ENCODE data around the gene RGL1. TPM values are rescaled to one million over a fixed set of nuclear protein-coding genes. Genes with fewer than 3 reads are reported as not detected.
A peak's percentile ranks its signal among the peaks of the same experiment; 100 is the strongest.

The RGL1 gene
- total RNA-seq, 2 donors from 2014 or later: 1.7 to 2.2 TPM

DNA sequence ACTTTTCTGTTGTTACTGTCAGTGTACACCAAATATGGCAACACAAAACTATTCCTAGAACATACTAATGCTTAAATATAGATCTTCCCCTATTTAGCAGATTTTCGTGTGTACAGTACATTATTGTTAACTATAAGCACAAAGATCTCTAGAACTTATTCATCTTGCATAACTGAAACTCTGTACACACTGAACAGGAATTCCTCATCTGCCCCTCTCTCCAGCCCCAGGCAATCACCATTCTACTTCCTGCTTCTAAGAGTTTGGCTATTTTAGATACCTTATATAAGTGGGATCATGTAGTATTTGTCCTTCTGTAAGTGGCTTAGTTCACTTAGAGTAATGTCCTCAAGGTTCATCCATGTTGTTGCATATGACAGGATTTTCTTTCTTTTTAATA, 4.5 kb upstream of the RGL1 start:
- H3K27ac Mint-ChIP-seq: no peak overlapping the region
- DNase-seq (no peak), ATAC-seq (replicated peaks in 1 of 2) (no peak)
- peaks cover 4% of the 10 kb centered on the region for H3K4me1 Mint-ChIP-seq (ENCODE audit: low read depth)
- H3K27me3 Mint-ChIP-seq (ENCODE audit: low read depth): peaks cover 12% of the 10 kb centered on the region
- no peak overlapping the region for H3K4me3 Mint-ChIP-seq
- peaks cover 4 to 17% of the 10 kb centered on the region in 2 donors for H3K36me3 Mint-ChIP-seq (ENCODE audit: insufficient read depth in 2 of 2)
- peaks cover 4 to 16% of the 10 kb centered on the region in 2 donors for H3K9me3 Mint-ChIP-seq

DNA sequence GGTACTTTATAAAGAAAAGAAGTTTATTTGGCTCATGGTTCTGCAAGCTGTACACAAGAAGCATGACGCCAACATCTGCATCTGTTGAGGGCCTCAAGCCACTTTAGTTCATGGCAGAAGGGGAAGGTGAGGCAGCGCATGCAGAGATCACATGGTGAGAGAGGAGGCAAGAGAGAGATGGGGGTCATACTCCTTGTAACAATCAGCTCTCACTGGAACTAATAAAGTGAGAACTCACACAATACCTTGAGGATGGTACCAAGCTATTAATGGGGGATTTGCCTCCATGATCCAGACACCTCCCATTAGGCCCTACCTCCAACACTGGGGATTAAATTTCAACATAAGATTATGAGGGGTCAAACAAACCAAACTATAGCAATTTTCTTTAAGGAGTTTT, 3.3 kb upstream of the RGL1 start:
- peaks cover 11% of the 10 kb centered on the region for H3K4me1 Mint-ChIP-seq (ENCODE audit: low read depth)
- peaks cover 4 to 17% of the 10 kb centered on the region in 2 donors for H3K36me3 Mint-ChIP-seq (ENCODE audit: insufficient read depth in 2 of 2)

GRCh38 chr1:183804387-183804786, 533 bp upstream of the RGL1 start:
- Mint-ChIP-seq H3K4me3 (peak overlapping the region in 1 of 2 donors; percentile 89), H3K4me1 (ENCODE audit: low read depth) (peaks cover 11% of the 10 kb centered on the region), H3K9me3 (peaks cover 4 to 14% of the 10 kb centered on the region in 2 donors), H3K36me3 (ENCODE audit: insufficient read depth in 2 of 2) (peaks cover 4 to 17% of the 10 kb centered on the region in 2 donors), H3K27me3 (ENCODE audit: low read depth) (peaks cover 21% of the 10 kb centered on the region), H3K27ac (no peak overlapping the region)
- no peak for ATAC-seq (replicated peaks in 1 of 2)
- no peak for DNase-seq

More for the DNA sequence above, 3.3 kb upstream of the RGL1 start:
- Mint-ChIP-seq H3K4me3 (no peak overlapping the region), H3K27me3 (ENCODE audit: low read depth) (peaks cover 16% of the 10 kb centered on the region), H3K9me3 (peaks cover 4 to 16% of the 10 kb centered on the region in 2 donors), H3K27ac (no peak overlapping the region)
- DNase-seq (no peak), ATAC-seq (replicated peaks in 1 of 2) (no peak)

DNA sequence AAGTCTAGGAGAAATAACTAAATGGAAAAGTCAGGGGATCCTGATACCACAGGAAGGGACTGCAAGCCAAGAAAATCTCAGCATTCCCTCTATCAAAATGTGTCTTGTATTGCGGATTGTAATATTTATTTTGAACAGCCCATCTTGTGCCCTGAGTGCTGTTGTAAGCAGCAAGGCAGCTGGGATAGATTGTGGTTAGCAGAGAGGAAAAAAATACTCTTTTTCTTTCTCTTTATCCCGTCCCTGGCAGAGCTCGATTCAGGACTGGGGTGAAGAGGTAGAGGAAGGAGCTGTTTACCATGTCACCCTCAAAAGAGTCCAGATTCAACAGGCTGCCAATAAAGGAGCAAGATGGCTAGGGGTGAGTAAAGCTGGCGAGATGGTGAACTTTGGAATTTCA, 1.2 kb downstream of the RGL1 start:
- H3K27ac Mint-ChIP-seq: no peak overlapping the region
- no peak for DNase-seq
- no peak for ATAC-seq (replicated peaks in 1 of 2)
- H3K4me1 Mint-ChIP-seq (ENCODE audit: low read depth): peaks cover 11% of the 10 kb centered on the region
- no peak overlapping the region for H3K4me3 Mint-ChIP-seq
- peaks cover 4 to 12% of the 10 kb centered on the region in 2 donors for H3K36me3 Mint-ChIP-seq (ENCODE audit: insufficient read depth in 2 of 2)
- H3K27me3 Mint-ChIP-seq (ENCODE audit: low read depth): peaks cover 21% of the 10 kb centered on the region
- H3K9me3 Mint-ChIP-seq: peaks cover 2 to 6% of the 10 kb centered on the region in 2 donors

DNA sequence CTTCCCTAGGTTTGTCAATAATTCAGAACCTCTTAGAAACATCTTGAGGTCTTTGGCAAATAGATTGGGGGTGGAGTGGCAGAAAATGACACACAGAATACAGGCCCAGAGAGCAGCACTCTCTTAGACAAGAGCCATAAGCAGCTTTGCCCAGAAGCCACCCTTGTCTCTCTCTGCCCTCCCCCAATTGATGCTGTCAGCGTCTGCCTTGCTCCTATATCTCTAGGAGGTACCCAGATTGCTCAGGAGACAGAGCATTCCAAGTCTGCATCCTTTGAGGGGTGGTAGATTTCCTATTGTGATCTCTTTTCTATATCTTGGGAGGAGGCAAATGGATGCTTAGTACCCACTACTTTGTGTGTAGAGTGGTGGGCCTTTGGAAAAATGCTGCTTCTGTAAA, 1.8 kb downstream of the RGL1 start:
- Mint-ChIP-seq H3K4me3 (peak overlapping the region in 1 of 2 donors; percentile 15), H3K27me3 (ENCODE audit: low read depth) (peaks cover 21% of the 10 kb centered on the region), H3K4me1 (ENCODE audit: low read depth) (peaks cover 11% of the 10 kb centered on the region), H3K36me3 (ENCODE audit: insufficient read depth in 2 of 2) (peaks cover 2 to 10% of the 10 kb centered on the region in 2 donors), H3K27ac (no peak overlapping the region), H3K9me3 (peaks cover 0 to 4% of the 10 kb centered on the region in 2 donors)
- no peak for ATAC-seq (replicated peaks in 1 of 2)
- no peak for DNase-seq

DNA sequence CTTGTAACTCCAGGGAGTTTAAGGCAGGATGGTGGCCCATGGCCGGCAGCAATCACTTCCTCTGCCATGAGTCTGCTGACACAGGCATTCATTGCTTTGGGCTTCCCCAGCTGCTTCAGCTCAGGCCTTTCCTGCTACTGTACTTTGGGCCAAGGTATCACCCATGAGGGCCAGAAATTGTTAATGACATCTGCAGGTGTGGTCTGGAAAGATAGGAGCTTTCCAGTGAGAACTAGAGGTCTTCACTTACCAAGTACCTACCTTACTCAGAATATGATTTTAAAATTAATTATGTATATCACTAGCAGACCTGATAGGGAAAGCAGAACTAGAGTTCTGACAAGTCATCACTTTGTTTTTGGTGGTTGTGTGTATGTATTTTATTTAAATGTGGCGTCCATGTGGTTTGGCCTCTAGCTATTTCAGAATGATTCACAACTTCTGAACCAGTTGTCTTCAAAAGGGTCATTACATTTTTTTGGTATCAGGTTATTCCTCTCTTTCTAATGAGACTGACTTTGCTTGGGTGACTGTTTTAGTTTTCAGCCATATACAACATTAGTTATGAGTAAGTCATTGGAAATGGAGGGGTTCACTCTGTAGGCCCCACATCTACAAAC, 2.7 kb downstream of the RGL1 start:
- peak; percentile 43 to 50 for ATAC-seq (replicated peaks in 1 of 2)
- Mint-ChIP-seq H3K9me3 (no peaks in the 10 kb centered on the region), H3K27me3 (ENCODE audit: low read depth) (peaks cover 21% of the 10 kb centered on the region), H3K36me3 (ENCODE audit: insufficient read depth in 2 of 2) (peaks cover 2 to 8% of the 10 kb centered on the region in 2 donors), H3K4me3 (no peak overlapping the region), H3K27ac (no peak overlapping the region), H3K4me1 (ENCODE audit: low read depth) (peaks cover 11% of the 10 kb centered on the region)
- DNase-seq: no peak

- Mint-ChIP-seq H3K4me1 (ENCODE audit: low read depth) (peaks cover 11% of the 10 kb centered on the region), H3K36me3 (ENCODE audit: insufficient read depth in 2 of 2) (peaks cover 0 to 4% of the 10 kb centered on the region in 2 donors), H3K9me3 (no peaks in the 10 kb centered on the region), H3K27ac (no peak overlapping the region), H3K4me3 (no peak overlapping the region), H3K27me3 (ENCODE audit: low read depth) (peaks cover 21% of the 10 kb centered on the region)
- ATAC-seq (replicated peaks in 1 of 2) (no peak), DNase-seq (no peak)
These were observed 3.5 kb downstream of the RGL1 start for GRCh38 chr1:183808296-183809027.

DNA sequence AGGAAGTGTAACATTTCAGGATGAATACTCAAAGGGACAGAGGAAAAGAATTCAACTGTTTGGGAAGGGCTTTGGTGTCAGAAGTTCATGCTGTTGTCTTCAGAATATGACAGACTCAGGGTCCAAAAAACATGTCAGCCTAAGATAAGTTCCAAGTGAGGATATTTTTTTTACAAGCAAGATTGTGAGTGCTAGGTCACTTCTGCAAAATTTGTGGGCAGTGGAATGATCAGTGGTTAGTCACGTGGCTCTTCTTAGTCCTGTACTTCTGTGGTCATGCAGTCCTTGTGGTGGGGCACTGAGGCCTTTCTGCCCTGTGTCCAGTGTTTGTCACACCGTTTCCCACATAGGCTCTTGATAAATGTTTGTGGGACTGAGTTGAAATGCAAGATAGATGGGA, 5.2 kb downstream of the RGL1 start:
- no peak overlapping the region for H3K4me3 Mint-ChIP-seq
- H3K27me3 Mint-ChIP-seq (ENCODE audit: low read depth): peaks cover 12% of the 10 kb centered on the region
- DNase-seq (no peak), ATAC-seq (replicated peaks in 1 of 2) (no peak)
- peaks cover 10% of the 10 kb centered on the region for H3K4me1 Mint-ChIP-seq (ENCODE audit: low read depth)
- H3K27ac Mint-ChIP-seq: no peak overlapping the region
- no peaks in the 10 kb centered on the region for H3K9me3 Mint-ChIP-seq
- H3K36me3 Mint-ChIP-seq (ENCODE audit: insufficient read depth in 2 of 2): peaks cover 0 to 2% of the 10 kb centered on the region in 2 donors

- no peak overlapping the region for H3K27ac Mint-ChIP-seq
- H3K9me3 Mint-ChIP-seq: no peaks in the 10 kb centered on the region
- H3K4me1 Mint-ChIP-seq (ENCODE audit: low read depth): peaks cover 5% of the 10 kb centered on the region
- H3K27me3 Mint-ChIP-seq (ENCODE audit: low read depth): peaks cover 7% of the 10 kb centered on the region
- ATAC-seq (replicated peaks in 1 of 2) (no peak), DNase-seq (no peak)
- no peaks in the 10 kb centered on the region for H3K36me3 Mint-ChIP-seq (ENCODE audit: insufficient read depth in 2 of 2)
- H3K4me3 Mint-ChIP-seq: no peak overlapping the region
These were observed 6.0 kb downstream of the RGL1 start for GRCh38 chr1:183810756-183811544.

DNA sequence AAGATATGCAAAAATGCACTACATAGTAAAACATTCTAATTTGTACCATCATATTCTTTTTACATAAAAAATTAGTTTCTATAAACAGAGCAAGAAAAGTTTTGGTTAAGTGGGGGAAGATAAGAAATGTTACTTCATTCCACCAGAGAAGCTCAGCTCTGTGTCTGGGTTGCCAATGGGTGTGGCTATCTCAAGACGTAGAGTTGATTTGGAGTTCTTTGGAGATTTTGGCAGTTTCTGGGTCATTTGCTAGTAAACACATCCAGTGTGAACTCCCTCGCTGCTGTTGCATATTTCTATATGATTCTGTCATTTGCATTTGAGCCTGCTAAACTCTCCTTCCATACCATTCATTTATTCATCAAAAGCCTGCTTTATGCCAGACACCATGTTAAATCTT, 7.2 kb downstream of the RGL1 start:
- no peak for DNase-seq
- no peak overlapping the region for H3K27ac Mint-ChIP-seq
- ATAC-seq (replicated peaks in 1 of 2): no peak
- H3K4me3 Mint-ChIP-seq: no peak overlapping the region
- no peaks in the 10 kb centered on the region for H3K9me3 Mint-ChIP-seq
- H3K27me3 Mint-ChIP-seq (ENCODE audit: low read depth): peaks cover under 1% of the 10 kb centered on the region
- H3K36me3 Mint-ChIP-seq (ENCODE audit: insufficient read depth in 2 of 2): no peaks in the 10 kb centered on the region
- H3K4me1 Mint-ChIP-seq (ENCODE audit: low read depth): no peaks in the 10 kb centered on the region

DNA sequence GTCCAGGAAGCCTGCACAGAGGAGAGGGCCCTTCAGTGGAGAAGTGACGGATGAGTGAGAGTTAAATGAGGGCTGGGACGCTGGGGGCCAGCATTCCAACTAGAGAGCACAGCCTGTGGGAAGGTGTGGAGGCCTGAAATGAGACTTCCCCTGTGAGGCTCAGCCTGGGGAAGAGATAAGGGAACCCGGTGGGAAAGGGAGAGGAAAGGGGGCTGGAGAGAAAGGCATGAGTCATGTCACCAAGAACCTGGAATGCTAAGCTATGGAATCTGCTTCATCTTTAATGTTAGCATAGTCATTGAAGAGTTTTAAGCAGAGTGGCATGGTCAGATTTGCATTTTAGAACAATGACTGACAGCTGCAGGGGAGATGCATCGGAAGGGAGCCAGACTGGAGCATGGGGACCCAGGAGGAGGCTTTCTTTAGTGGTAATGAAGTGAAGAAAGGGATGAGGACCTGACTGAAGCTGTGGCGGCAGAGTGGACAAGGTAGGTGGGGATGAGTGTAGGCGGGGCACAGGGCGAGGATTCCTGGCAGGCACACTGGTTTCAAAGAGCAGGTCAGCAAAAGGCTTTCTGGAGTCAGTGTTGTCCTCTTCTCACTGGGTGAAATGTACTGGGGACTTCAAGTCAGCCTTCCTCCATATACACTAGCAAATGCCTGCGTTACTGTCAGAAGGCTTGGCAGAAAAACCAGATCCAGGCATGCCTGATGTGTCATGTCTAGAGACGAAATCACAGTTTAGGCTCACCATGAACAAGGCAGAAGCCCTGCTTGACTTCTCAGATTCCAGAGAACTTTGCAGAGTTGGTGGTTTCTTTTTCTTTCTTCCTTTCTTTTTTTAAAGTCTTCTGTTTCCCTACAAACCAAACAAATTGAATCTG, 8.0 kb downstream of the RGL1 start:
- H3K4me1 Mint-ChIP-seq (ENCODE audit: low read depth): no peaks in the 10 kb centered on the region
- no peak for ATAC-seq (replicated peaks in 1 of 2)
- H3K36me3 Mint-ChIP-seq (ENCODE audit: insufficient read depth in 2 of 2): no peaks in the 10 kb centered on the region
- H3K27ac Mint-ChIP-seq: no peak overlapping the region
- no peaks in the 10 kb centered on the region for H3K9me3 Mint-ChIP-seq
- no peak overlapping the region for H3K4me3 Mint-ChIP-seq
- H3K27me3 Mint-ChIP-seq (ENCODE audit: low read depth): no peaks in the 10 kb centered on the region
- no peak for DNase-seq

- Mint-ChIP-seq H3K27ac (no peak overlapping the region), H3K9me3 (no peaks in the 10 kb centered on the region), H3K36me3 (ENCODE audit: insufficient read depth in 2 of 2) (no peaks in the 10 kb centered on the region), H3K4me3 (no peak overlapping the region), H3K4me1 (ENCODE audit: low read depth) (no peaks in the 10 kb centered on the region), H3K27me3 (ENCODE audit: low read depth) (no peaks in the 10 kb centered on the region)
- ATAC-seq (replicated peaks in 1 of 2) (no peak), DNase-seq (no peak)
These were observed 9.3 kb downstream of the RGL1 start for GRCh38 chr1:183814121-183814681.

Data from activated T-cell treated with anti-CD3 and anti-CD28 coated beads, Interleukin-2, amount 50 U/mL, for 72 hours (primary cell).